Subcutaneous abdominal adipose tissue (tissue), 5 donors: ENCODE measurements around the gene MAPK8IP3.

Experiments used
- H3K27ac ChIP-seq: one replicate; pipeline ENCODE4 v1.7.0; 2013; ENCODE audit warnings: low read depth, mild to moderate bottlenecking, inconsistent platforms, low read length, moderate library complexity
- H3K27me3 ChIP-seq, 5 donors: one replicate each; pipeline ENCODE4 v1.7.0; 2013; ENCODE audit warnings: low read length in 5 of 5, inconsistent platforms in 1 of 5; ENCODE audit not compliant: control insufficient read depth in 5 of 5, insufficient read depth in 4 of 5
- H3K36me3 ChIP-seq, 5 donors: one replicate each; pipeline ENCODE4 v1.7.0; 2013; ENCODE audit warnings: low read length in 5 of 5; ENCODE audit not compliant: control insufficient read depth in 5 of 5, insufficient read depth in 5 of 5
- H3K4me1 ChIP-seq, 5 donors: one replicate each; pipeline ENCODE4 v1.7.0; 2013; ENCODE audit warnings: low read length in 5 of 5, mild to moderate bottlenecking in 3 of 5, moderate library complexity in 1 of 5; ENCODE audit not compliant: control insufficient read depth in 5 of 5, insufficient read depth in 5 of 5
- H3K4me3 ChIP-seq, 5 donors: one replicate each; pipeline ENCODE4 v1.7.0; 2013; ENCODE audit warnings: low read length in 5 of 5, low read depth in 1 of 5
- H3K9ac ChIP-seq, 5 donors: one replicate each; pipeline ENCODE4 v1.7.0; 2013; ENCODE audit warnings: low read length in 5 of 5, mild to moderate bottlenecking in 4 of 5, moderate library complexity in 3 of 5
- H3K9me3 ChIP-seq, 5 donors: one replicate each; pipeline ENCODE4 v1.7.0; 2013; ENCODE audit warnings: low read length in 5 of 5; ENCODE audit not compliant: control insufficient read depth in 5 of 5
- donor health status: healthy.
- donor health status: healthy.
- donor health status: healthy.
- donor health status: healthy.
- donor health status: healthy.

MAPK8IP3 gene

DNA sequence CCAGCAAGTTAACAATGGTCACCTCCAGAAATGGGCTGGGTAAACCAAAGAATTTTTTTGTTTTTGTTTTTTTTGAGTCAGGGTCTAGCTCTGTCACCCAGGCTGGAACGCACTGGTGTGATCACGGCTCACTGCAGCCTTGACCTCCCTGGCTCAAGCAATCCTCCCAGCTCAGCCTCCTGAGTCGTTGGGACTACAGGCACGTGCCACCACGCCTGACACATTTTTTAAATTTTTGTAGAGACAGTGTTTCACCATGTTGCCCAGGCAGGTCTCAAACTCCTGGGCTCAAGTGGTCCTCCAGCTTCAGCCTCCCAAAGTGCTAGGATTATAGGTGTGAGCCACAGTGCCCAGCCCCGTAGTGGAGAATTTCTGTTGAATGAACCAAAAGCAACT lies 74.7 kb downstream of the MAPK8IP3 start:
- Histone ChIP-seq H3K36me3 (peaks cover 0 to 53% (median 38%) of the 10 kb centered on the region in 5 donors), H3K4me3 (no peak overlapping the region), H3K9ac (peak overlapping the region in 1 of 5 donors; percentile 35), H3K4me1 (peaks cover 0 to 40% (median 34%) of the 10 kb centered on the region in 5 donors), H3K27me3 (no peaks in the 10 kb centered on the region), H3K9me3 (no peaks in the 10 kb centered on the region), H3K27ac (no peak overlapping the region)

DNA sequence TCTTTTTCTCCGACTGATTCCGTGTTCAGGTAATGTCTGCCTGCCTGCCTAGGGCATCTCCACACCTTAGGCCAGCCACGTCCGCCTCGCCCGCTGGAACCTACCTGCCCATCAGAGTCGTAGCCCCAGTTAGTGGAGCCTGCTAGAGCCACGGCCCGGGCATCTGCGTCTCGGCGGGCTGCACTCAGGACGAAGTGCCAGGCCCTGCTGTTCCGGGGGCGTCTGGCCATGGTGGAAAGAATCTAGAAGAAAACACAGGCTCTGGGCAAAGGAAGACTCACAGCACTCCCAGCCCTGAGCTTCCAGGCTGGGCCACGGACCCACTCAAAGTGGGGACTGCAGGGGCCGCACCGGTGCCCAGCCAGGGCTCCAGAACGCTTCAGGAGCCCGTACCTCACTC lies 75.3 kb downstream of the MAPK8IP3 start:
- H3K4me1 ChIP-seq = peaks cover 0 to 40% (median 34%) of the 10 kb centered on the region in 5 donors
- H3K27ac ChIP-seq = no peak overlapping the region
- peaks cover 0 to 51% (median 37%) of the 10 kb centered on the region in 5 donors for H3K36me3 ChIP-seq

DNA sequence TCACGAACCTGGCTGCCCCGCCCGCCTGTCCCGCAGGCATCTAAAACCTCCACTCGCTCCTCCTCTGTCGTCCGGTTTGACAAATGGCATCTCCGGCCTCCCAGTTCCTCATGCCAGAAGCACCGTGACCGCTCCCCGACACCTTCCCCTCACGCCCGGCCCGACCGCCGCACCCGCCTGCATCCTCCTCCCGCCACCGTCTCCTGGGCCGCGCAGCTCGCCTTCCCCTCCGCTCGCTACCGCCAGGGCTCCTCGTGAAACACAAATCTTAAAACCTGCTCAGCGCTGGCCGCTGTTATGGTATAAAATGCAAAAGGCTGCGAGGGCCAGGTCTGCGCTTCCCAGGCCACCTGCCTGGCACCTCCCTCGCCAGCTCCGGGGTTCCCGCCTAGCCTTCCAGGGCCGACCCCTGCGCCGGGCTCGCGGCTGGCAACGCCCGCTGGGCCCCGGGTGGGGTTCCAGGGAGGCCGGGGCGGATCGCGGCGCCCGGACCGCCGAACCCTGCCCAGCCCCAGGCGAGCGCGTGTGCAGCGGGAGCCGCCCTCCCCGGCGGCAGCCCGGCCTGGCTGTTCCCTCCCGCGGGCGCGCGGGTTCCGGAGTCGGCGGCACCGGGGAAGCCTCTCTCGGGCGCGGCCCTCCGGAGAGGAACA lies 75.9 kb downstream of the MAPK8IP3 start:
- Histone ChIP-seq H3K4me1 (peaks cover 0 to 44% (median 34%) of the 10 kb centered on the region in 5 donors), H3K27me3 (no peaks in the 10 kb centered on the region), H3K27ac (peak overlapping the region; percentile 50), H3K36me3 (peaks cover 0 to 51% (median 36%) of the 10 kb centered on the region in 5 donors), H3K4me3 (peak overlapping the region in 4 of 5 donors; percentile 65 to 83 (median 80)), H3K9me3 (no peaks in the 10 kb centered on the region), H3K9ac (peak overlapping the region in 4 of 5 donors; percentile 65 to 78 (median 77))

More for the DNA sequence above, 75.3 kb downstream of the MAPK8IP3 start:
- peak overlapping the region in 4 of 5 donors; percentile 65 to 78 (median 77) for H3K9ac ChIP-seq
- H3K9me3 ChIP-seq = no peaks in the 10 kb centered on the region
- H3K4me3 ChIP-seq = peak overlapping the region in 4 of 5 donors; percentile 65 to 83 (median 80)
- H3K27me3 ChIP-seq = no peaks in the 10 kb centered on the region

DNA sequence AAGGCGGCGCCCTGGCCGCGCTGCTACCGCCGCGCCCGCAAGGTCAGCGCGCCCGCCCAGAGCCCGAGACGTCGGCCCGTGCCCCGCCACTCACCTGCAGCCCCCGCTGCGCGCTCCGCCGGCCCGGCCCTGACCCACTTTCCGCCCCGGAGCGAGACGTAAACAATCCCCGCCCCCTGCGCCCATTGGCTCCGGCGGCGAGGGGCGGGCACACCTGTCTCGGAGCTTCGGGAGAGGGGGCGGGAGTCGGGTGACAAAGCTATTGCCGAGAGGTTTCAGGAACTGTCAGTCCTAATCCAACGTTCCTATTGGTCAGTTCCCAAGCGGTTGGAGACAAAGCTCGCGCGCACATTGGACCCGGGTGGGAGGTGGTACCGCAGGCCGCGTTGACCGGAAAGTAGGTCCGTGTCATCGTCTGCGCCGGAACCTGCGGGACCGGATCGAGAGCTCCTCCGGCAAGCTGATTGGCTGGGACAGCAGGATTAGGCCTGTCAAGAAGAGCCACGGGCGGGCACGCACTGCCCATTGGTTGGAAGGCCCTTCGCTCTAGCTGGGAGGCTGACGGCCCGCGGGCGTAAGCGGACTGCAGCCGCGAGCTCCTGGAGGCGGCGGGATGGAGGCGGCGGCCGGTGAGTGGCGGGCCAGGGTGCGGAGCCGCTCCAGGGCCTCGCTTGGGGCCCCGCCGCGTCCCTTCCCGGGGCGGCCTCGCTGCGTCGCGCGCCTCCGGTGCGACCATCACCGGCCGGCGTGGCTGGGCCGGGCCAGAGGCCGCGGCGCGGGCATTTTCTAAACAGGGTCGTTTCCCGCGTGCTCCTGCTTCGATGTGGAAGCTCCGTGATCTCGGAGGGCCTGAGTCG lies 76.6 kb downstream of the MAPK8IP3 start, which contains the start of the genes NUBP2 and SPSB3:
NUBP2 (plus strand) TSS at position 553 of the 857 bp plus-strand sequence; CDS start at position 614, 61 bp downstream.
SPSB3 (minus strand) TSS at position 164 of the 857 bp plus-strand sequence. CDS start 1,088 bp downstream, outside the sequence.
- H3K27me3 ChIP-seq = no peaks in the 10 kb centered on the region
- peak within 1 kb of the TSS; percentile 68 to 88 (median 83) for H3K9ac ChIP-seq
- peak within 1 kb of the TSS; percentile 80 for H3K27ac ChIP-seq
- no peaks in the 10 kb centered on the region for H3K9me3 ChIP-seq
- peaks cover 0 to 51% (median 36%) of the 10 kb centered on the region in 5 donors for H3K36me3 ChIP-seq
- peaks cover 0 to 44% (median 34%) of the 10 kb centered on the region in 5 donors for H3K4me1 ChIP-seq
- H3K4me3 ChIP-seq = peak within 1 kb of the TSS; percentile 79 to 86 (median 83)

DNA sequence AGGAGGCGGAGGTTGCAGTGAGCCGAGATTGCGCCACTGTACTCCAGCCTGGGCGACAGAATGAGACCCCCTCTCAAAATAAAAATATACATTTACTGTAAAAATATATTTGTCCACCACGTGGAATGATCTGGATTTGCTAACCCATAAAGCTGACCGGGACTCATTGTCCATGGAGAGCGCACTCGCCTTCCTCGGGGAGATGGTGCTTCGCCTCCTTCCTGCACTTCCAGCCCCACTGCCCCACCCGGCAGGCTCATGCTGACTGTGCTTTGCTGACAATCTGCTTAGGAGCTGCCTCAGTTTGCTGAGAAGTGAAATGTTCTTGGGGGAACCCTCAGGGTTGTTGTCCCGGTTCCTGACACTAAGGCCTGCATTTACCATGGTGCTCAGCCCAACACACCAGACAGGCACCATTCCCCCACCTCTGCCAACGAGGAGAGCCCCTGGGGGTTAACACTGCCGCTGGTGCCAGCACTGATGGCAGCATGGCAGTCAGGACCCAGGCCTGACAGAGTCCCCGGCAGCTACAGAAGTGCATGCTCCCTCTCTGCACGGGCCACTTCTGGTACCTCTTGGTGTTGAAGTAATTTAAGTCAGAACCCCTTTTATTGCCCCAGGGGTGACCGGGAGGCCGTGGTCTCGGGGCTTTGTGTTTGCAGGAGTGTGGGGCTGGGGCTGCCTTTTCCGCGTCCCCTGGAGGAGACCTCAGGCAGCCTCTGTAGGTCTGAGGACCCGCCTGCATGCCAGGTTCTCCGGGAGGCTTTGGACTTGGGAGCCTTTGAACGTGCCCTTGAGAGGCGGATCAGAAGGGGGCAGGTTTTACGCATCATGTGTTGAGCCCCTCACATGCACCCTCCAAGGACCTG lies 79.2 kb downstream of the MAPK8IP3 start:
- H3K27me3 ChIP-seq = no peaks in the 10 kb centered on the region
- H3K9ac ChIP-seq = peak overlapping the region in 1 of 5 donors; percentile 1
- no peaks in the 10 kb centered on the region for H3K9me3 ChIP-seq
- H3K36me3 ChIP-seq = peaks cover 0 to 54% (median 40%) of the 10 kb centered on the region in 5 donors
- H3K4me3 ChIP-seq = no peak overlapping the region
- peaks cover 0 to 40% (median 31%) of the 10 kb centered on the region in 5 donors for H3K4me1 ChIP-seq
- no peak overlapping the region for H3K27ac ChIP-seq

DNA sequence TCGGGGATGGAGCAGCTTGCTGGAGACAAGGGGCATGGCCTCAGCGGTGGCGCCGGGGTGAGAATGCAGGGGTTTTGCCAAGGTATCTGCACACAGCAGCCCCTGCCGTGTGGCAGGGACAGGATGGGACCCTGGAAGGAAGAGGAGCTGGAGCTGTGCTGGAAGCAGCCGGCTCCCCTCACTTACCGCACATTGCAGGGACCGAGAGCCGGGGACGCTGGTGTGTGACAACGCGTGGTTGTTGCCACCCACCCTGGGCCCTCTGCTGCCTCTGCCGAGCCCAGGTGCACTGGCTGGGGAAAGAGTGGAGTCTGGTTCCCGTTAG lies 79.8 kb downstream of the MAPK8IP3 start:
- peaks cover 0 to 58% (median 40%) of the 10 kb centered on the region in 5 donors for H3K36me3 ChIP-seq
- no peak overlapping the region for H3K4me3 ChIP-seq
- no peaks in the 10 kb centered on the region for H3K27me3 ChIP-seq
- no peaks in the 10 kb centered on the region for H3K9me3 ChIP-seq
- no peak overlapping the region for H3K27ac ChIP-seq
- peak overlapping the region in 1 of 5 donors; percentile 1 for H3K9ac ChIP-seq
- H3K4me1 ChIP-seq = peaks cover 0 to 34% (median 28%) of the 10 kb centered on the region in 5 donors

DNA sequence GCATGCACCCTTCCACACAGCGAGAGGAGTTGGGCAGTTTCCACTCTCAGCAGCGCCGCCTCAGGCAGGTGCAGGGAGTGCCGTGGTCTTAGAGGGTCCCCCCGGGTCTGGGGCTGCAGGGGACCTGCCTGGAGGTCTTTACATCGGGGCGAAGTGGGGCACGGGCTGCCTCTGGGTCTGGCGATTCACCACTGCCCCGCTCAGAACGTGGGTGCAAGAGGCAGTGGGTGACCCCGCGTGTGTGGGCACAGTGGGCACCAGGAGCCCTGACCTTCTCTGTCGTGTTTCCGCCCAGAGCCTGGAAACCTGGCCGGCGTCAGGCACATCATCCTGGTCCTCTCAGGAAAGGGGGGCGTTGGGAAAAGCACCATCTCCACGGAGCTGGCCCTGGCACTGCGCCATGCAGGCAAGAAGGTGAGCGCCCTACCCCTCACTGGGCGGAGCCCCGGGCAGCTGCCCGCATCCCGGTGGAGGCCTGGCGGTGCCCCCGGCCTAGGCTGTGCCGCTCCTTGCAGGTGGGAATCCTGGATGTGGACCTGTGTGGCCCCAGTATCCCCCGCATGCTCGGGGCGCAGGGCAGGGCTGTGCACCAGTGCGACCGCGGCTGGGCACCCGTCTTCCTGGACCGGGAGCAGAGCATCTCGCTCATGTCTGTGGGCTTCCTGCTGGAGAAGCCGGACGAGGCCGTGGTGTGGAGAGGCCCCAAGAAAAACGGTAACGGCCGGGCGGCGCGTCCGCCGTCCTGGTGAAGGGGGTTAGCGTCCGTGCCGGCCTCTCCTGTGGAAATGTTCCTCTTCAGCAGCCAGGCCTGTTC lies 80.5 kb downstream of the MAPK8IP3 start:
- Histone ChIP-seq H3K27me3 (no peaks in the 10 kb centered on the region), H3K9ac (no peak overlapping the region), H3K4me3 (no peak overlapping the region), H3K36me3 (peaks cover 0 to 60% (median 39%) of the 10 kb centered on the region in 5 donors), H3K9me3 (no peaks in the 10 kb centered on the region), H3K27ac (no peak overlapping the region), H3K4me1 (peaks cover 0 to 27% (median 22%) of the 10 kb centered on the region in 5 donors)

DNA sequence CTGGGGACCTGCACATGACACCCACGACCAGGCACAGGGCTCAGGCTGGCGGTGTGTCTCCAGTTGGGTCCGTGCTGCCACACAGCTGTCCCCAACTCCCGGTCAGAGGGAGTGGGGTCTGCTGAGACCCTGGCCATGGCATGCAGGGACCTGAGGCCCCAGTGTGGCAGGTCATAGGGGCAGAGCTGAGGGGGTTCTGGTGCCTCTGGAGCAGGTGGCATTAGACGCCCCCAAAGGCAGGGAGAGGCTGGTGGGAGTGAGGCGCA lies 81.0 kb downstream of the MAPK8IP3 start:
- Histone ChIP-seq H3K27me3 (no peaks in the 10 kb centered on the region), H3K36me3 (peaks cover 0 to 66% (median 43%) of the 10 kb centered on the region in 5 donors), H3K27ac (no peak overlapping the region), H3K4me1 (peaks cover 0 to 22% (median 16%) of the 10 kb centered on the region in 5 donors), H3K9me3 (no peaks in the 10 kb centered on the region), H3K4me3 (no peak overlapping the region), H3K9ac (no peak overlapping the region)
